ENCODE data around the gene PPP2R5A. TPM values are rescaled to one million over a fixed set of nuclear protein-coding genes. Genes with fewer than 3 reads are reported as not detected.

The PPP2R5A gene
- 35.5 and 44.7 TPM in 2 replicates for total RNA-seq

GRCh38 chr1:212284744-212285684 is at the start of gene PPP2R5A:
PPP2R5A (plus strand) TSS chr1:212285410; CDS start chr1:212286111, 701 bp downstream.

Other genes starting within 250 kb of the PPP2R5A start
- gene INTS7, start 249.9 kb upstream of the PPP2R5A start, total RNA-seq, result 18.2 and 19.1 TPM in 2 replicates
- gene DTL, start 249.7 kb upstream of the PPP2R5A start, total RNA-seq, result 1.3 and 8.9 TPM in 2 replicates
- gene PACC1, start 129.5 kb downstream of the PPP2R5A start, total RNA-seq, result 8.7 and 8.8 TPM in 2 replicates
- 55.3 and 57.4 TPM in 2 replicates for gene NENF, start 147.5 kb downstream of the PPP2R5A start, total RNA-seq

All from smooth muscle cell of trachea (primary cell).